ENCODE measurements around the gene ZBTB7B.

ZBTB7B gene

GRCh38 chr1:155043793-155044192 is 41.2 kb downstream of the ZBTB7B start:
- no peak for TF ChIP-seq CTCF (IDR thresholded peaks at IDR 0.05; ENCODE audit: low read depth, low read length)
- H3K4me3 ChIP-seq (replicated peaks in 1 of 2; ENCODE audit: low read depth in 2 of 2, low read length in 2 of 2) = no peak overlapping the region
- DNase-seq (ENCODE audit: low read depth in 2 of 2) = no peak

- no peak for TF ChIP-seq CTCF (IDR thresholded peaks at IDR 0.05; ENCODE audit: low read depth, low read length)
- no peak for DNase-seq (ENCODE audit: low read depth in 2 of 2)
- no peak overlapping the region for H3K4me3 ChIP-seq (replicated peaks in 1 of 2; ENCODE audit: low read depth in 2 of 2, low read length in 2 of 2)
Measured at GRCh38 chr1:155044365-155044764, 41.8 kb downstream of the ZBTB7B start.

- peak; percentile 88 to 90 for DNase-seq (ENCODE audit: low read depth in 2 of 2)
- H3K4me3 ChIP-seq (replicated peaks in 1 of 2; ENCODE audit: low read depth in 2 of 2, low read length in 2 of 2) = no peak overlapping the region
- peak; percentile 80 for TF ChIP-seq CTCF (IDR thresholded peaks at IDR 0.05; ENCODE audit: low read depth, low read length)
Measured at GRCh38 chr1:155044812-155045657, 42.4 kb downstream of the ZBTB7B start.

GRCh38 chr1:155048449-155049334 is 46.1 kb downstream of the ZBTB7B start:
- no peak overlapping the region for H3K4me3 ChIP-seq (replicated peaks in 1 of 2; ENCODE audit: low read depth in 2 of 2, low read length in 2 of 2)
- no peak for TF ChIP-seq CTCF (IDR thresholded peaks at IDR 0.05; ENCODE audit: low read depth, low read length)
- DNase-seq (ENCODE audit: low read depth in 2 of 2) = no peak

GRCh38 chr1:155049651-155050559 is 47.3 kb downstream of the ZBTB7B start:
- H3K4me3 ChIP-seq (replicated peaks in 1 of 2; ENCODE audit: low read depth in 2 of 2, low read length in 2 of 2) = peak overlapping the region in 1 of 2 donors; percentile 75
- no peak for TF ChIP-seq CTCF (IDR thresholded peaks at IDR 0.05; ENCODE audit: low read depth, low read length)
- peak; percentile 37 to 44 for DNase-seq (ENCODE audit: low read depth in 2 of 2)
